MV-4-11 (cell line): ENCODE results near the gene BLCAP.
"Not testable (repeated sequence)": the region's sequence is repeated elsewhere in the genome, so short reads cannot be mapped to it uniquely, and the experiment has no call there.

Experiments
- DNase-seq: peaks from one replicate; lab custom pipeline; 2025; lab: John Stamatoyannopoulos, UW

BLCAP gene

DNA sequence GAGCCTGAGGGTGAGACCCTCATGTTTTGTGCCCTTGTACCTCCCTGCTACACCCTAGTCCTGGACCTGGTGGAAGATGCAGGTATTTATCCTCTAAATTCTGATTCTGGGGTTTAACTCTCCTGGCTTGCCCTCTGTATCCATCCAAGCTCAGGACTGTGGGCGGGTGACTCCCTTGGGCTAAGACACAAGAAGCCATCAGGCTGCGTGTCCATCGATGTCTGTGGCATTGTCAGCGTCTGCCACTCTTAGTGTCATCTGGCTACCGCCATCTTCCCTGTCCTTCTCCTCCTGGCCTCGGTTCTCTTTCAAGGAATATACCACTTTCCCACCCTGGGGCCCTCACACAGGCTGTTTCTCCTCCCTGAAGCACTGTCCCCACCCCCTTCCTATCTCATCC lies 28.9 kb upstream of the BLCAP start:
- no peak for DNase-seq

DNA sequence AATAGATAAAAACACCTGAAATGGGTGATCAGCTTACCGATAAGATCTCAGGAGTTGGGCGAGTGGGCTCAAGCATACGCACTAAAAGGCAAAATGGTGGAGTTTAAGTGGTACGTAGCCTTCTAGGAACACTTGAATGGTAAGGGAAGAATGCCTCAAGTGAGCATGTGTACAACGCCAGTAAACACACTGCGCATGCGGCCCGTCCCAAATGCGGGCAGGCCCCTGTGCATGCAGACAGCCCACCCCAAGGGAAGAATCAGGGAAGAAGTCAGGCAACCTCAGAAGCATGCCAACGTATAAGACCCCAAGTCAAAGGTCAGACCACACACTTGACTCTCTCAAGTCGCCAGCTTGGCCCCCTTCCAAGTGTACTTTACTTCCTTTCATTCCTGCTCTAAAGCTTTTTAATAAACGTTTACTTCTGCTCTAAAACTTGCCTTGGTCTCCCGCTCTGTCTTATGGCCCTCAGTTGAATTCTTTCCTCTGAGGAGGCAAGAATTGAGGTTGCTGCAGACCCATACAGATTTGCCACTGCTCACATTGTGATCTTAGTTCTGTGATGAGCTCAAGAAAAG lies 27.1 kb upstream of the BLCAP start:
- DNase-seq: not testable (repeated sequence)

DNA sequence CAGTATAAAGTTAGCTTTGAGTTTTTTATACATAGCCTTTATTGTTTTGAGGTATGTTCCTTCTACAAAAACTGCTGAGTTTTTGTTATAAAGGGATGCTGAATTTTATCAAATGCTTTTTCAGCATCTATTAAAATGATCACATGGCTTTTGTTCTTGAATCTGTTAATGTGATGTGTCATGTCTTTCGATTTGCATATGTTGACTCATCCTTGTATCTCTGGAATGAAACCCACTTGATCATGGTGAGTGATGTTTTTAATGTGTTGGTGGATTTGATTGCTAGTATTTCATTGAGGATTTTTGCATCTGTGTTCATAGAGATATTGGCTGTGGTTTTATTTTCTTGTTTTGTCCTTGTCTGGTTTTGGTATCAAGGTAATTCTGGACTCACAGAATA lies 24.7 kb upstream of the BLCAP start:
- DNase-seq: no peak

DNA sequence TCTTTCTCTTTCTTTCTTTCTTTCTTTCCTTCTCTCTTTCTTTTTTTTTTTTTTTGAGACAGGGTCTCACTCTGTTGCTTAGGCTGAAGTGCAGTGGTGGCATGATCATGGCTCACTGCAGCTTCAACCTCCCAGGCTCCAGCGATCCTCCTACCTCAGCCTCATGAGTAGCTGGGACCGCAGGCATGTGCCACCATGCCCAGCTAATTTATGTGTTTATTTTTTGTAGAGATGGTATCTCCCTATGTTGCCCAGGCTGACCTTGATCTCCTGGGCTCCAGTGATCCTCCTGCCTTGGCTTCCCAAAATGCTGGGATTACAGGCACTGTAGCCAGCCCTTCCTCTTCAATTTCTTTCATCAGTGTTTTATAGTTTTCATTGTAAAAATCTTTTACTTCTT lies 24.0 kb upstream of the BLCAP start:
- DNase-seq: not testable (repeated sequence)

DNA sequence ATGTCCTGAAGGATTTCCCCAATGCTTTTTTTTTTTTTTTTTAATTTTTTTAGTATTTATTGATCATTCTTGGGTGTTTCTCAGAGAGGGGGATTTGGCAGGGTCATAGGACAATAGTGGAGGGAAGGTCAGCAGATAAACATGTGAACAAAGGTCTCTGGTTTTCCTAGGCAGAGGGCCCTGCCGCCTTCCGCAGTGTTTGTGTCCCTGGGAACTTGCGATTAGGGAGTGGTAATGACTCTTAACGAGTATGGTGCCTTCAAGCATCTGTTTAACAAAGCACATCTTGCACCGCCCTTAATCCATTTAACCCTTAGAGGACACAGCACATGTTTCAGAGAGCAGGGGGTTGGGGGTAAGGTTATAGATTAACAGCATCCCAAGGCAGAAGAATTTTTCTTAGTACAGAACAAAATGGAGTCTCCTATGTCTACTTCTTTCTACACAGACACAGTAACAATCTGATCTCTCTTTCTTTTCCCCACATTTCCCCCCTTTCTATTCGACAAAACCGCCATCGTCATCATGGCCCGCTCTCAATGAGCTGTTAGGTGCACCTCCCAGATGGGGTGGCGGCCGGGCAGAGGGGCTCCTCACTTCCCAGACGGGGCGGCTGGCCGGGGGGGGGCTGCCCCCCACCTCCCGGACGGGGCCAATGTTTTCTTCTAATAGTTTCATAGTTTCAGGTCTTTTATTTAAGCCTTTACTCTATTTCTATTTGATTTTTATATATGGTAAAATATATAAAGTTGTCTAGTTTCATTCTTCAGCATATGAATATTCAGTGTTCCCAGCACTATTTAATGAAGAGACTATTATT lies 22.6 kb upstream of the BLCAP start:
- DNase-seq: not testable (repeated sequence)

DNA sequence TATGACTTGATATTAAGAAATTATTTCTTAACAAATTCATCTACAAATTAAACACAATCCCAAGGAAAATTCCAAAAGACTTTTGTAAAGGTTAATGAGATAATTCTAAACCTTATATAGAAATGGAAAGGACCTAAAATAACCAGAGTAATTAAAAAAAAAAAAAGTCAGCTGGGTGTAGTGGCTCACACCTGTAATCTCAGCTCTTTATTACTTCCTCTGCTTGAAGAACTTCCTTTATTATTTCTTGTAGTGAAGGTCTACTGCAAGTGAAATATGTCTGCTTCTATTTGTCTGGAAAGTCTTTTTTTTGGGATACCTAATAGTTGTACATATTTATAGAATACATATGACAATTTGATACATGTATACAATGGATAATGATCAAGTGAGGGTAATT lies 20.2 kb upstream of the BLCAP start:
- no peak for DNase-seq

DNA sequence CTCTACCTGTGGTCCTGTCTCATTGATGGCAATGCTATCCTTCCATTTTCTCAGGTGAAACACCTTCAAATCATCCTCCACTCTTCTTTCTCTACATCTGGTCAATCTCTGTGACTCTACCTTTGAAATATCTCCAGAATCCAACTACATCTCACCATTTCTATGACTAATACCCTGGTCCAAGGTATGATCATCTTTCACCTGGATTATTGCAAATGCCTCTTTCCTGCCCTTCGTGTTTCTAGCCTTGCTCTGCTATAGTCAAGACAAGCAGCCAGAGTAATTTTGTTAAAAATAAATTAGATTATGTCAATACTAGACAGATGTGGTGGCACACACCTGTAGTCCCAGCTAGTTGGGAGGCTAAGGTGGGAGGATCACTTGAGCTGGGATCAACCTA lies 17.8 kb upstream of the BLCAP start:
- no peak for DNase-seq

DNA sequence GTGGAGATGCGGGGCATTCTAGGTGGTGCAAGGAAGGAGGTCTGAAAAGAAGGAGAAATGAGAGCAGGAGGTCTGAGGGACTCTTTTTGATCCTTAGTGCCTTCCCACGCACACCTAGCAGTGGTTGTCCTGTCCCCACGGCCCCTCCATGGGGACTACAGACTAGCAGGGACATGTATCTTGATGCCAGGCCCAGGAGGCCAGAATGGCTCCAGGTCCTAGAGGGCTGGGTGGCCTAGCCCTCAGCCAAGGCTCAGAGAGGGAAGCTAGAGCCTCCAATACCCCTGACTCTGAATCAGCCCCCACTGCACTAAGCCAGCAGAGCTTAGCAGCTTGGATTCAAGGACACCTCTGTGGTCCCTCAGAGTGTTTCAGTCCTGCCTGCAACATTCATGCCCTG lies 16.7 kb upstream of the BLCAP start:
- DNase-seq: no peak

DNA sequence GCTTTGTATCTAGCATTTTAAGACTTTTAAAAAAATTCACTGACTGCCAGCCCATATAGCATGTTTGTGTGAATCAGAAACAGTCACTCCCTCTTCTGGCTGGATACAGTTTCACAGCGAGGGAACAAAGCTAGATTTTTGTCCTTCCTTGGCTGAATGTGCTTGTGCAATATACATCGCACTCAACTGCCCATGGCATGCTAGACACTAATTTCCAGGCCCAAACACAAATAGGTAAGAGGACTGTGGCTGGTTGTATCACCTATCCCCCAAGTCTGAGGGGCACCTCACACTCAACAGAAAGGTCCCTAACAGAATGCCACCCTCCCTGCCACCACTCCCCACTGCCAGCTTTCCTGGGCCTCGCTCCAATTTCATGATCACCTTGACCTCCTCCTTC lies 16.2 kb upstream of the BLCAP start:
- DNase-seq: peak; percentile 14

DNA sequence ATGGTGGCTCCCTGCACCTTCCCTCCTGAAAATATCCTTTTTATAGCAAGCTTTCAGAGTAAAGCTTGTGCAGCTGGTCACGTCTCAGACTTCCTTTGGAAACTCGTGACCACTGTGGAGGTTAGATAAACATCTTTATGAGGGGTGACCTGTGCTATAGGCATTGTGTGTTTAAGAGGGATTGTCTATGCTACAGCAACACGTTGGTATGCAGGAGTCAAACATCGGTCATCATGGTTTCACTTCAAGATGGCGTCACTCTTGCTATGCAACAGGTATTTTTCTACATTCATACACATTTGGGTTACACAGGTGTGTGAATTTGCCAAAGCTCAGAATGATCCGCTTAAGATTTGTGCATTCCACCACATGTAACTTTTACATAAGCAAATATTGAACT lies 14.6 kb upstream of the BLCAP start:
- no peak for DNase-seq

DNA sequence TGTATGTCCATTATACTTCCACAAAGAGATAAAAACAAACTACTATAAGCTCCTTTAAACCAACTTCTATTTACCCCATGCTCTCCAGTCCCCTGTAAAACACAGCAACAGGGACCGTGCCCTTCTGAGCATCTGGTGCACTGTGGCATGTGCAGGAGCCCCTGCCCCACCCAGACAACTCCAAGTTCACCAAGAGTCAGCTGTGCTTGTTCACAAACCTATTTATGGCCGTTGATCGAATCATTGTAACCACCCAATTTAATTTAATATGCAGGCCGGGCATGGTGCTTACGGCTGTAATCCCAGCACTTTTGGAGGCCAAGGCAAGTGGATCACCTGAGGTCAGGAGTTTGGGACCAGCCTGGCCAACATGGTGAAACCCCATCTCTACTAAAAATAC lies 13.7 kb upstream of the BLCAP start:
- DNase-seq: no peak

DNA sequence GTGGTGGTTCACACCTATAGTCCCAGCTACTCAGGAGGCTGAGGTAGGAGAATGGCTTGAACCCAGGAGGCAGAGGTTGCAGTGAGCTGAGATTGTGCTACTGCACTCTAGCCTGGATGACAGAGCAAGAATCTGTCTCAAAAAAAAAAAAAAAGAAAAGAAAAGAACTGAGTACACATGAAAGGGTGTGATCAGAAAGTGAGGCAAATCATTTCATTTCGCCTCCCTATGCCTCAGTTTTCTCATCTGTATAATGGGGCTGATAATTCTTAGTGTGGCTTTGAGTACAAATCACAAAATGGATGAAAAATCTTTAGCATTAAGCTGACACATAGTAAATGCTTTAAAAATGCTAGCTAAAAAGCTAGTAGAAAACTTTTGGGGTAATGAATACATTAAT lies 13.2 kb upstream of the BLCAP start:
- DNase-seq: not testable (repeated sequence)

DNA sequence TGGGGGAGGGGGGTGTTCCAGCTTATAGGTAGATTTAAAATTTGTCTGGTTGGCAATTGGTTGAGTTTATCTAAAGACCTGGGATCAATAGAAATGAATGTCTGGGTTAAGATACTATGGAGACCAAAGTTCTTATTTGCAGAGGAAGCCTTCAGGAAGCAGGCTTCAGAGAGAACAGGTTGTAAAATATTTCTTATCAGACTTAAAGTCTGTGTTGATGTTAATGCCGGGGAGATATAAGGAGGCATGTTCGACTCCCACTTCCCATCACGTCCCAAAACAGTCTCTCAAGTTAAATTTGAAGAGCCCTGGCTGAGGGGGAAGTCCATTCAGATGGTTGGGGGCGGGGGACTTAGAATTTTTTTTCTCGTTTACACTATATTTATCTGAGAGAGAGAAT lies 12.3 kb upstream of the BLCAP start:
- no peak for DNase-seq

DNA sequence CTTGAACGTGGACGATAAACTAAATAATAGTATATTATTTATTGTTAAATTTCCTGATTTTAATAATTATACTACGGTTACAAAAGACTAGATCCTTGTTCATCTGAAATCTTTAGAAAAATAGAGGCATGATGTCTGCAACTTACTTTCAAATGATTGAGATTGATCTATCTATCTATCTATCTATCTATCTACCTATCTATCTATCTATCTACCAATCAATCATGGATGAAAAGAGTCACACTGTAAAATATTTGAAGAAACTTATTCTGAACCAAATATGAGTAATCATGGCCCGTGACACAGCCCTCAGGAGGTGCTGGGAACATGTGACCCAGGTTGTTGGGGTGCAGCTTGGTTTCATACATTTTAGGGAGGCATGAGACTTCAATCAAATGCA lies 11.7 kb upstream of the BLCAP start:
- DNase-seq: no peak

DNA sequence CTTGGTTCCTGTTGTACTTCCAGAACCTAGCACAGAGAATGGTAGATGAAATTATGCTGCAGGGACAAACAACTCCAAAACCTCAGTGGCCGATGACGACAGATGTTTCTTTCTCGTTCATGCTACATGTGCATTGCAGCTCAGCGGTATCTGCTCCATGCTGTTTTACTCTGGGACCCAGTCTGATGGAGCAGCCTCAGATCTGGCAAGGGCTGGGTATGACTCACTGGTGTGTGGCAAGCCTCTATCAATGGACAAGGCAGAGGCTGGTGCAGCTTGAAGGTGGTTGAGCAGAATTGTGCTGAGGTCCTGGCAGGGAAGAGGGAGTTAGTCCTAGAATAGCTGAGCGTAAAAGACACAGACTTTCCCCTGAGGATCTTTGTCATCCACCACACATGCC lies 10.3 kb upstream of the BLCAP start:
- DNase-seq: peak; percentile 87

DNA sequence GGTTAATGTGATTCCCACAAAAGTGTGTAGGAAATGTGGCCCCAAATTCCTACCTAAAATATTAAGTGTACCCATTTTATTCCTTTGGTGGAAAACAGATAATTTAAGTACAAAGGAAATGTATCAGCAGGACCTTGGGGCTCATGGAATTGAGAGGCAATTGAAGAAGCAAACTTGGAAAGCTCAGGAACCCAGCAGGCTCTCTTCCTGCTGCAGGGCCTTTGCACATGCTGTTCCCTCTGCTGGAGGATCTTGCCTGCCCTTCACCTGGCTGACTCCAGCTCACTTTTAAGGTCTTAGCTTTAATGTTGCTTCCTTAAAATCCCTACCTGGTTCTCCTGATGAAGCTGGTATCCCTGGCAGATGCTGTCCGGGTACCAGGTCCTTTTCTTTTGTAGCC lies 9.8 kb upstream of the BLCAP start:
- no peak for DNase-seq

DNA sequence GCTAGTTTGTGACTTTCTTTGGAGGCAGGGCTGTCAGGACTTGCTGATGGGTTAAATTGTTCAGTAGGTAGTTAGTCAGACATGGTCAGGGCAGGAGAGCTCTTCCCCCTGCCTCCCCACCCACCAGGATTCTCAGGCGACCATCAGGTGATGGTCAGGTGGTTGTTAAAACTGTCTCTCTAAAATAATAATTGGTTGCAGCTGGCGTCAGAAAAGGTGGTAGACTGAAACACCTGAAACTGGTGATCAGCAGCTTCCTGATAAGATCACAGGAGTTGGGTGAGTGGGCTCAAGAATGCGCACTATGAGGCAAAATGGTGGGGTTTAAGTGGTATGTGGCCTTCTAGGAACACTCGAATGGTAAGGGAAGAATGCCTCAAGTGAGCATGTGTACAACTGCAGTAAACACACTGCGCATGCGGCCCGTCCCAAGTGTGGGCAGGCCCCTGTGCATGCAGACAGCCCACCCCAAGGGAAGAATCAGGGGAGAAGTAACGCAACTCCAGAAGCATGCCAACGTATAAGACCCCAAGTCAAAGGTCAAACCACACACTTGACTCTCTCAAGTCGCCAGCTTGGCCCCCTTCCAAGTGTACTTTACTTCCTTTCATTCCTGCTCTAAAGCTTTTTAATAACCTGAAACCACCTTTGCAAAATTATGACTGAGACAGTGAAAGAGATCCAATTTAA lies 7.9 kb upstream of the BLCAP start:
- DNase-seq: no peak

DNA sequence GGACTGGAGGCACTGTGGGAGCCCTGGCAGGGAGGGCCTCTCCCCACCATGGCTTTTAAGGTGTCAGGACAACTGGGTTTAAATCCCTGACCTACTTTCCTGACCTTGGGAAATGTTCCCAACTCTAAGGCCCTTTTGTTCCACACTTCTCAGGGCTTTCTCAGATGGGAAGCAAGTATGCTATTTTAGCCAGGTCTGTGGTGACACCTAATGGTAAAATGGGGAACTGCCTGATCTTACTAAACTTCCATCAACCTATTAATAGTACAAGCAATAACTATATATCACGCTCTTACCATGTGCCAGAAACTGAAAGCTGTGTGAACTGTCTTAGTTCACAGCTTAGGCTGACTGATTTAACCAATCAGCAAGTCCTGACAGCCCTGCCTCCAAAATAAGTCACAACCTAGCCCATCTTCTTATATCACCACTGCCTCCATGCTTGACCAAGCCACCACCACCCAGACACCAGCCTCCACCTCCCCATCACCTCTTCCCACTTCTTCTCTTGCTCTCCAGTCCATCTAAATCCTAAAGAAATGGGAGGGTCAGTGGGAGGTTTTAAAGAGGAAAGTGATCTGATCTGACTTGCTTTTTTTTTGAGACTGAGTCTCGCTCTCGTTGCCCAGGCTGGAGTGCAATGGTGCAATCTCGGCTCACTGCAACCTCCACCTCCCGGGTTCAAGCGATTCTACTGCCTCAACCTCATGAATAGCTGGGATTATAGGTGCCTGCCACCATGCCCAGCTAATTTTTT lies 6.9 kb upstream of the BLCAP start:
- peak; percentile 86 for DNase-seq

DNA sequence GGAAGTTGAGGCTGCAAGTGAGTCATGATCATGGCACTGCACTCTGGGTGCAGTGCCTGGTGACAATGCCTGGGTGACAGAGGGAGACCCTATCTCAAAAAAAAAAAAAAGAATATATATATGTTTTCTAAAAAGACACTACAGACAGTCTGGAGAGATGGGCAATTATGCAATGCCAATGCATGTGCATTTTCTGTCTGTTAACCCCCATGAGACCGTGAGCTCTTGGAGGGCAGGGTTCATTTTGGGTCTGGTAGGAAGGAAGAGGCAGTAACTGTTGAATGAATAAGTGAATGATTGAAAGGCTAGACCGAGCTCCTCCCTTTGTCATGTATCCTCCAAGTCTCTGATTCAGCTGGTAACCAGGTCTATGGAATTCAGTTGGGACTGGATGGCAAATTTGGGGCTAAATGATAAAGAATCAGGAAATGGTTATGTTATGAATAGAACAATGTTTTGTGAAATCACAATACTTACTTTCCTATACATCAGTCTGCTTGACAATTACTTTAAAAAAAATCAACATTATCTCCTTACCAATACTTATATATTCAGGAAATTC lies 5.6 kb upstream of the BLCAP start:
- no peak for DNase-seq

DNA sequence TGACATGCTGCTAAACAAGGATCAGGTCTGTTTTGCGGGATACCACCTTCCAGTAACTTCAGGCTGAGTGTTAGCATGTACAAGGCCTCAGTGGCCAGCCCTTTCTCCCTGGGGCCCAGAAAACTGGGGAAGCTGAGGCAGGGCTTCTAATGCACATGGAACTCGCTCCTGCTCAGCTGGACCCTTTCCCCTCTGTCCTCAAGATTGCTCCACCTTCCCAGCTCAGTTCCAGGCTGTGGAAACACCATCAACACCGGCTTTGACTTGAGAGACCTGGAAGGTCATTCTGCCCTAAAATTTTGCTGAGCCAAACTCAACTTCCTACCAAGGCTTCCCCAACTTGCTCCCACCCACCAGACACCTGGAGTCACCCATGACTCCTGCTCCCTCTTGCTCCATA lies 4.2 kb upstream of the BLCAP start:
- no peak for DNase-seq

DNA sequence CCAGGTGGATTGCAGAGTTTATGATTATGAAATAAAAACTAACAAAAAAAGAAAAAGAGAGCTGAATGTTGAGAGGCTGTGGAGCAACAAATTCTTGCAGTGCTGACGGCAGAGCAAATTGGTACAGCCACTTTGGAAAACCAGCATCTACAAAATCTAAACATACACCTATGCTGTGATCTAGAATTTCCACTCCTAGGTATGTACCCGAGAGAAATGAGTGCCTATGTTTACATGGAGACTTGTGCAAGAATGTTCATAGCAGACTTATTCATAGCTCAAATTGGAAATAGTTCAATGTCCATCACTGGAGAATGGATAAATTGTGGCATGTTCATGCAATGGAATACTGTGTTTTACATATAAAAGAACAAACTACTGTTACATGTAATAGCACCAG lies 3.0 kb upstream of the BLCAP start:
- no peak for DNase-seq

DNA sequence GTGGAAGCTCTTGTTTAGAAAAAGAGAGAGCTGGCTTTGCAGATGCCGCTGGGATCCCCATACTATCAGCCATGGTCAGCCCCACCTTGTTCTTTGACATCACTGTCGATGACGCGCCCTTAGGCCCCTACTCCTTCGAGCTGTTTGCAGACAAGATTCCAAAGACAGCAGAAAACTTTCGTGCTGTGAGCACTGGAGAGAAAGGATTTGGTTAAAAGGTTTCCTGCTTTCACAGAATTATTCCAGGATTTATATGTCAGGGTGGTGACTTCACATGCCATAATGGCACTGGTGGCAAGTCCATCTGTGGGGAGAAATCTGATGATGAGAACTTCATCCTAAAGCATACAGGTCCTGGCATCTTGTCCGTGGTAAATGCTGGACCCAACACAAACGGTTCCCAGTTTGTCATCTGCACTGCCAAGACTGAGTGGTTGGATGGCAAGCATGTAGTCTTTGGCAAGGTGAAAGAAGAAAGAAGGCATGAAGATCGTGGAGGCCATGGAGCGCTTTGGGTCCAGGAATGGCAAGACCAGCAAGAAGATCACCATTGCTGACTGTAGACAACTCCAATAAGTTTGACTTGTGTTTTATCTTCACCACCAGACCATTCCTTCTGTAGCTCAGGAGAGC lies 2.4 kb upstream of the BLCAP start:
- DNase-seq: no peak
